HepG2 (cell line): ENCODE data around the gene C5AR1. TPM values are rescaled to one million over a fixed set of nuclear protein-coding genes. Genes with fewer than 3 reads are reported as not detected.
A peak's percentile ranks its signal among the peaks of the same experiment; 100 is the strongest.

Source experiments
- AKAP8 ChIP-seq: sonication (generic); formaldehyde crosslinking; IDR thresholded peaks from 2 replicates; pipeline ENCODE4 v1.5.1; 2020; ENCODE audit warnings: mild to moderate bottlenecking, missing genetic modification reagents
- ATF7 ChIP-seq, 2 experiments: fragments of 450-650 bp in 1 of 2; sonication (generic) in 1 of 2; formaldehyde crosslinking in 1 of 2; IDR thresholded peaks; 2 replicates each; pipeline versions ENCODE4 v1.4.0 to v1.6.1; 2016 to 2020; ENCODE audit warnings: antibody characterized with exemption in 1 of 2, mild to moderate bottlenecking in 1 of 2, missing genetic modification reagents in 1 of 2
- CC2D1A ChIP-seq: sonication (generic); formaldehyde crosslinking; IDR thresholded peaks from 2 replicates; pipeline ENCODE4 v1.8.1; 2023; ENCODE audit warnings: mild to moderate bottlenecking, missing genetic modification reagents
- HNRNPL ChIP-seq: fragments of 200-400 bp; formaldehyde crosslinking; IDR thresholded peaks from 2 replicates; pipeline ENCODE4 v1.6.1; 2017; ENCODE audit warnings: mild to moderate bottlenecking, low read depth, low read length
- MYC ChIP-seq: sonication (generic); formaldehyde crosslinking; IDR thresholded peaks from 2 replicates; pipeline ENCODE4 v1.9.0; 2021; ENCODE audit warnings: missing genetic modification reagents, borderline replicate concordance
- NR2C2 ChIP-seq: sonication (generic); formaldehyde crosslinking; IDR thresholded peaks from 2 replicates; pipeline ENCODE4 v1.4.0; 2020; ENCODE audit warnings: missing genetic modification reagents, mild to moderate bottlenecking, moderate library complexity, borderline replicate concordance
- PITX1 ChIP-seq: sonication (generic); formaldehyde crosslinking; IDR thresholded peaks from 2 replicates; pipeline ENCODE4 v1.5.1; 2020; ENCODE audit warnings: mild to moderate bottlenecking, missing genetic modification reagents
- PRMT3 ChIP-seq: sonication (generic); formaldehyde crosslinking; IDR thresholded peaks from 2 replicates; pipeline ENCODE4 v1.8.1; 2022; ENCODE audit warnings: low read depth, mild to moderate bottlenecking, moderate library complexity, missing genetic modification reagents, borderline replicate concordance
- SOX6 ChIP-seq, 2 experiments: fragments of 450-650 bp in 1 of 2; sonication (generic) in 1 of 2; formaldehyde crosslinking in 1 of 2; IDR thresholded peaks; 2 replicates each; pipeline versions ENCODE4 v1.4.0 to v1.6.1; 2017 to 2020; ENCODE audit warnings: antibody characterized with exemption in 1 of 2, mild to moderate bottlenecking in 1 of 2, missing genetic modification reagents in 1 of 2
- TEAD3 ChIP-seq: optimal IDR thresholded peaks from 2 replicates; pipeline ENCODE3; 2016; ENCODE audit warnings: borderline replicate concordance
- ZBTB8A ChIP-seq: sonication (generic); formaldehyde crosslinking; IDR thresholded peaks from 2 replicates; pipeline ENCODE4 v1.4.0; 2020; ENCODE audit warnings: mild to moderate bottlenecking, low read depth, missing genetic modification reagents, borderline replicate concordance
- ZFP36L1 ChIP-seq: sonication (generic); formaldehyde crosslinking; IDR thresholded peaks from 2 replicates; pipeline ENCODE4 v1.8.0; 2022; ENCODE audit warnings: mild to moderate bottlenecking, missing genetic modification reagents, moderate library complexity
- ZNF615 ChIP-seq: sonication (generic); formaldehyde crosslinking; IDR thresholded peaks from 2 replicates; pipeline ENCODE4 v1.5.0; 2020; ENCODE audit warnings: mild to moderate bottlenecking, missing genetic modification reagents, borderline replicate concordance
- ZNF652 ChIP-seq: IDR thresholded peaks from 2 replicates; pipeline ENCODE4 v1.6.1; 2016; ENCODE audit warnings: low read depth, borderline replicate concordance
- ZNF7 ChIP-seq: IDR thresholded peaks from 2 replicates; pipeline ENCODE4 v1.6.1; 2016; ENCODE audit warnings: missing biosample characterization, missing genetic modification reagents
- ZNF713 ChIP-seq: sonication (generic); formaldehyde crosslinking; IDR thresholded peaks from 2 replicates; pipeline ENCODE4 v1.4.0; 2020; ENCODE audit warnings: mild to moderate bottlenecking, missing genetic modification reagents
- ZNF737 ChIP-seq: sonication (generic); formaldehyde crosslinking; IDR thresholded peaks from 2 replicates; pipeline ENCODE4 v1.5.0; 2020; ENCODE audit warnings: missing genetic modification reagents, mild to moderate bottlenecking, borderline replicate concordance
- ZNF75D ChIP-seq: sonication (generic); formaldehyde crosslinking; IDR thresholded peaks from 2 replicates; pipeline ENCODE4 v1.8.1; 2023; ENCODE audit warnings: missing genetic modification reagents, mild to moderate bottlenecking, borderline replicate concordance
- polyA plus RNA-seq, 8 experiments: library from polyadenylated mRNA; depleted of rRNA in 3 of 8; stranded (reverse) in 7 of 8; unstranded in 1 of 8; fragments of >200 nt; fragmentation: Illumina TruSeq in 4 of 8; extraction: Trizol in 4 of 8; gene quantifications; 2 replicates each; pipeline versions ENCODE4 v1.2.1 to v1.2.3, GENCODE V29; 2011 to 2016; ENCODE audit warnings: low read depth in 4 of 8, missing spikeins in 1 of 8, mixed read lengths in 1 of 8; ENCODE audit not compliant: insufficient read depth in 1 of 8
- total RNA-seq, 5 experiments: library from RNA; depleted of rRNA; stranded (reverse); fragments of >200 nt; fragmentation: Illumina TruSeq; extraction: Trizol; gene quantifications; 2 replicates each; pipeline ENCODE4 v1.2.3, GENCODE V29; 2016; ENCODE audit warnings: low read depth in 1 of 5
- TF ChIP-seq, protein P1 (sequence below): sonication (generic); formaldehyde crosslinking; conservative IDR thresholded peaks from 2 replicates; pipeline ENCODE4 v1.8.0; 2022; ENCODE audit warnings: low read depth, missing genetic modification reagents

The C5AR1 gene
- total and polyA plus RNA-seq, 2 of the 13 experiments (the other 11 are each of a cell fraction or from before 2014, with no cell fraction given) = 0.07 to 1.6 TPM

DNA sequence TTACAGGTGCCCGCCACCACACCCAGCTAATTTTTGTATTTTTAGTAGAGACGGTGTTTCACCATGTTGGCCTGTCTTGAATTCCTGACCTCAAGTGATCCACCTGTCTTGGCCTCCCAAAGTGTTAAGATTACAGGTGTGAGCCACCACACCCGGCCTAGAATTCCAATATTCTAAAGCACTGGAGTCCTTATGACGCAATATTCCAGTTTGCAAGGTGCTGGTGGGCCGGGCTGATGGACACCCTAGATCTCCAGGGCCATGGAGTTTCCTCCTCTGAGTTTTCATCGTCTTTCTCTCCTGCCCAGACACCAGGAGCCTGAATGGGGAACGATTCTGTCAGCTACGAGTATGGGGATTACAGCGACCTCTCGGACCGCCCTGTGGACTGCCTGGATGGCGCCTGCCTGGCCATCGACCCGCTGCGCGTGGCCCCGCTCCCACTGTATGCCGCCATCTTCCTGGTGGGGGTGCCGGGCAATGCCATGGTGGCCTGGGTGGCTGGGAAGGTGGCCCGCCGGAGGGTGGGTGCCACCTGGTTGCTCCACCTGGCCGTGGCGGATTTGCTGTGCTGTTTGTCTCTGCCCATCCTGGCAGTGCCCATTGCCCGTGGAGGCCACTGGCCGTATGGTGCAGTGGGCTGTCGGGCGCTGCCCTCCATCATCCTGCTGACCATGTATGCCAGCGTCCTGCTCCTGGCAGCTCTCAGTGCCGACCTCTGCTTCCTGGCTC lies 31.0 kb downstream of the C5AR1 start (continued):
- TF ChIP-seq ZNF652 (CRISPR knock-in tag) (no peak), ZBTB8A (no peak), CC2D1A (no peak), ZNF737 (CRISPR knock-in tag) (no peak), ZNF7 (CRISPR knock-in tag) (no peak), NR2C2 (CRISPR knock-in tag) (no peak), HNRNPL (peak; percentile 67; the same call in 1 of the 2 replicates), ZNF713 (CRISPR knock-in tag) (no peak), ZFP36L1 (CRISPR knock-in tag) (no peak), SOX6 (IDR thresholded peaks at IDR 0.05) (no peak), SOX6 (CRISPR knock-in tag; IDR thresholded peaks at IDR 0.05) (no peak), ZNF75D (CRISPR knock-in tag) (no peak), AKAP8 (CRISPR knock-in tag) (no peak), ZNF615 (CRISPR knock-in tag) (no peak), PITX1 (CRISPR knock-in tag) (no peak), MYC (CRISPR knock-in tag) (no peak), ATF7 (IDR thresholded peaks at IDR 0.05) (0 out of 2 replicates have a peak, but pooled peaks have one; percentile 37), ATF7 (CRISPR knock-in tag; IDR thresholded peaks at IDR 0.05) (no peak), PRMT3 (CRISPR knock-in tag) (no peak), TEAD3 (CRISPR knock-in tag) (no peak)
- TF ChIP-seq, protein P1, sequence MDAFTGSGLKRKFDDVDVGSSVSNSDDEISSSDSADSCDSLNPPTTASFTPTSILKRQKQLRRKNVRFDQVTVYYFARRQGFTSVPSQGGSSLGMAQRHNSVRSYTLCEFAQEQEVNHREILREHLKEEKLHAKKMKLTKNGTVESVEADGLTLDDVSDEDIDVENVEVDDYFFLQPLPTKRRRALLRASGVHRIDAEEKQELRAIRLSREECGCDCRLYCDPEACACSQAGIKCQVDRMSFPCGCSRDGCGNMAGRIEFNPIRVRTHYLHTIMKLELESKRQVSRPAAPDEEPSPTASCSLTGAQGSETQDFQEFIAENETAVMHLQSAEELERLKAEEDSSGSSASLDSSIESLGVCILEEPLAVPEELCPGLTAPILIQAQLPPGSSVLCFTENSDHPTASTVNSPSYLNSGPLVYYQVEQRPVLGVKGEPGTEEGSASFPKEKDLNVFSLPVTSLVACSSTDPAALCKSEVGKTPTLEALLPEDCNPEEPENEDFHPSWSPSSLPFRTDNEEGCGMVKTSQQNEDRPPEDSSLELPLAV (CRISPR knock-in tag) = no peak
